Measurements from ENCODE around the gene SLC25A34. TPM values are rescaled to one million over a fixed set of nuclear protein-coding genes. Genes with fewer than 3 reads are reported as not detected.

The SLC25A34 gene
- total and polyA plus RNA-seq, 2 of the 13 experiments (the other 11 are each of a cell fraction or from before 2014, with no cell fraction given): 0.13 to 0.18 TPM

- TF ChIP-seq ATF2 (CRISPR knock-in tag; IDR thresholded peaks at IDR 0.05) (peak; percentile 50; the same call in 1 of the 2 replicates), ZBTB40 (IDR thresholded peaks at IDR 0.05) (no peak), ZBTB40 (CRISPR knock-in tag; IDR thresholded peaks at IDR 0.05) (peak; percentile 50; the same call in 1 of the 2 replicates), DRAP1 (CRISPR knock-in tag; IDR thresholded peaks at IDR 0.05) (no peak), DBP (CRISPR knock-in tag; IDR thresholded peaks at IDR 0.05; ENCODE audit: not compliant biosample characterization) (no peak), ZNF142 (CRISPR knock-in tag; IDR thresholded peaks at IDR 0.05) (no peak), HOMEZ (CRISPR knock-in tag; IDR thresholded peaks at IDR 0.05; ENCODE audit: low read depth) (peak; percentile 55; the same call in 1 of the 2 replicates)
Observed at GRCh38 chr1:15740924-15741850, 5.1 kb downstream of the SLC25A34 start (continued).
